Spleen (tissue), 11 donors: ENCODE results near the gene GMDS. TPM values are rescaled to one million over a fixed set of nuclear protein-coding genes. Genes with fewer than 3 reads are reported as not detected.

ENCODE experiments used
- DNase-seq: peaks from one replicate; pipeline ENCODE4 v3.0.0-alpha.2; 2020
- H3K27ac ChIP-seq, 8 donors: fragments of 200-600 bp; sonication (generic) in 7 of 8; 1 replicate in 4 of 8; 2 replicates in 4 of 8; pipeline versions ENCODE4 v1.5.0 to v1.8.0; 2016 to 2021; ENCODE audit warnings: inconsistent platforms in 4 of 8, mild to moderate bottlenecking in 4 of 8, moderate library complexity in 1 of 8
- H3K27me3 ChIP-seq, 7 donors: fragments of 200-600 bp; sonication (generic) in 6 of 7; replicated peaks in 1 of 7; 1 replicate in 4 of 7; 2 replicates in 3 of 7; pipeline versions ENCODE4 v1.5.0 to v1.8.0; 2016 to 2021; ENCODE audit warnings: inconsistent platforms in 3 of 7, mild to moderate bottlenecking in 1 of 7
- H3K36me3 ChIP-seq, 6 donors: fragments of 200-600 bp; sonication (generic) in 5 of 6; 1 replicate in 4 of 6; 2 replicates in 2 of 6; pipeline versions ENCODE4 v1.5.0 to v1.8.0; 2016 to 2021; ENCODE audit warnings: inconsistent platforms in 2 of 6
- H3K4me1 ChIP-seq, 6 donors: fragments of 200-600 bp; sonication (generic) in 5 of 6; 1 replicate in 3 of 6; 2 replicates in 3 of 6; pipeline versions ENCODE4 v1.5.0 to v1.8.0; 2016 to 2021; ENCODE audit warnings: inconsistent platforms in 3 of 6
- H3K4me3 ChIP-seq, 8 donors: fragments of 200-600 bp; sonication (generic) in 7 of 8; 1 replicate in 4 of 8; 2 replicates in 4 of 8; pipeline versions ENCODE4 v1.5.0 to v1.8.0; 2016 to 2021; ENCODE audit warnings: inconsistent platforms in 4 of 8, mild to moderate bottlenecking in 4 of 8, moderate library complexity in 2 of 8
- H3K9me3 ChIP-seq, 8 donors: fragments of 200-600 bp; sonication (generic) in 7 of 8; 1 replicate in 4 of 8; 2 replicates in 4 of 8; pipeline versions ENCODE4 v1.5.0 to v1.8.0; 2016 to 2021; ENCODE audit warnings: inconsistent platforms in 4 of 8
- POLR2A ChIP-seq, 3 donors: fragments of 450-650 bp; IDR thresholded peaks; one replicate each; pipeline ENCODE4 v1.5.1; 2017; ENCODE audit warnings: antibody characterized with exemption in 3 of 3, mild to moderate bottlenecking in 1 of 3
- POLR2AphosphoS5 ChIP-seq, 3 donors: sonication (generic); formaldehyde crosslinking; IDR thresholded peaks; one replicate each; pipeline ENCODE4 v1.5.1; 2017; ENCODE audit warnings: antibody characterized with exemption in 3 of 3
- WGBS, 5 donors: extraction: QIAGEN DNeasy Blood & Tissue Kit in 3 of 5; methylation state at CpG; one replicate each; pipeline versions ENCODE4 v1.1.5 to v1.1.7; 2013 to 2018; 5-methylcytosine and 5-hydroxymethylcytosine counted together
- intact Hi-C: fragments of 100-400 bp; cut with DNase I; formaldehyde crosslinking; loops from one replicate; pipeline ENCODE4 v1.15.0; 2023; ENCODE audit warnings: low total_unique reads
- polyA plus RNA-seq, 3 donors: library from polyadenylated mRNA; stranded (reverse); fragments of 200-250 nt; gene quantifications; one replicate each; pipeline ENCODE4 v1.2.1, GENCODE V29; 2013
- total RNA-seq, 7 donors: library from RNA; depleted of rRNA in 3 of 7; stranded (reverse); fragments of >200 nt in 3 of 7; fragmentation: NEBNext Ultra II Directional in 4 of 7; extraction: Animal tissue kit (Norgen Biotek cat#: 25700) in 4 of 7; gene quantifications; one replicate each; pipeline versions ENCODE4 v1.1.0 to v1.2.1, GENCODE V29; 2016 to 2021
- TF ChIP-seq, protein P1 (sequence below), 11 experiments: fragments of 200-600 bp in 7 of 11; fragments of 450-650 bp in 4 of 11; sonication (generic) in 4 of 11; IDR thresholded peaks in 8 of 11; conservative IDR thresholded peaks in 3 of 11; 1 replicate in 7 of 11; 2 replicates in 4 of 11; pipeline versions ENCODE4 v1.4.0 to v1.8.0; 2016 to 2021; ENCODE audit warnings: antibody characterized with exemption in 11 of 11, inconsistent platforms in 4 of 11, mild to moderate bottlenecking in 1 of 11
- donor health status: healthy with polysubstance abuse.
- donor health status: DM: no; HTN: no; CAD: no; lungs with moderate emphysema.
- donor health status: DM: no; HTN: no; CAD: no.
- donor health status: Bipolar disorder and iron deficiency.
- donor health status: healthy.
- donor health status: DM: no; HTN: no; CAD: no.
- donor health status: DM: yes; HTN: yes; CAD: no.

Gene GMDS
- total and polyA plus RNA-seq, 10 donors, result 9.1 to 30.8 (median 17.7) TPM

DNA sequence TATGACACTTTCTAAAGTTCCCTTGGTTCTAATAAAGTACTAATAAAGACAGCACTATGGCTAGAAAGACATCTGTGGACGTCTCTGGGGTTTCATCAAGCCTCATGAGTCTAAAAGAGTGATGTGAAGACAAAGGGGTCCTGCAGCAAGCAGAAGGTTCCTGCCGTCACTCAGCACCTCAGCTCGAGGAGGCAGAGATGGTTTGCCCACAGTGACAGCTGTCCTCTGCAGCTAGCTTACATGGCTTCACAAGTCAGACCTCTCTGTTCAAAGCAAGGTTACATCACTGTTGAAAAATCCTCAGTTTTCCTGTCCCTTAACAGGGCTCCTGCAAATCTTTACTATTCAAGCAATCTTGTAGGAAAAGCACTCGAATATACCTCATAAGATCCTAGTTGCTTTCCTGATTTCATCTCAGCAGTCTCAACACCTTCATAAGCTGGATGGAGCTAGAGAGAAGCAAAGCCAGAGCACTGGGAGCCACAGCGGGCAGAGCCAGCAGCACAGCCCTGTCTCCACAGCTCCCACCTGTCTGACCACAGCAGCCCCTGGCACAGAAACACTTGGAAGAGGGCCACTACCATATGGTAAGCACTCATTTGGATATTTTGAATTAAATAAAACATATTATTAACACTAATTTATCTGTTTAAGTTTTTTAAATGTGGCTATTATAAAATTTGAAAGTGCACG is 202.3 kb downstream of the GMDS start:
- intact Hi-C loops, result no loop called here
- WGBS, 5 donors, result 81 to 91% (median 88%) methylated on average over 6 of the region's 6 CpGs
- no peaks in the 10 kb centered on the region for H3K27me3 ChIP-seq
- H3K36me3 ChIP-seq, result no peaks in the 10 kb centered on the region
- no peaks in the 10 kb centered on the region for H3K4me1 ChIP-seq
- peaks cover 0 to 7% (median 3%) of the 10 kb centered on the region in 8 donors for H3K9me3 ChIP-seq
- H3K4me3 ChIP-seq, result no peak overlapping the region
- TF ChIP-seq, protein P1, sequence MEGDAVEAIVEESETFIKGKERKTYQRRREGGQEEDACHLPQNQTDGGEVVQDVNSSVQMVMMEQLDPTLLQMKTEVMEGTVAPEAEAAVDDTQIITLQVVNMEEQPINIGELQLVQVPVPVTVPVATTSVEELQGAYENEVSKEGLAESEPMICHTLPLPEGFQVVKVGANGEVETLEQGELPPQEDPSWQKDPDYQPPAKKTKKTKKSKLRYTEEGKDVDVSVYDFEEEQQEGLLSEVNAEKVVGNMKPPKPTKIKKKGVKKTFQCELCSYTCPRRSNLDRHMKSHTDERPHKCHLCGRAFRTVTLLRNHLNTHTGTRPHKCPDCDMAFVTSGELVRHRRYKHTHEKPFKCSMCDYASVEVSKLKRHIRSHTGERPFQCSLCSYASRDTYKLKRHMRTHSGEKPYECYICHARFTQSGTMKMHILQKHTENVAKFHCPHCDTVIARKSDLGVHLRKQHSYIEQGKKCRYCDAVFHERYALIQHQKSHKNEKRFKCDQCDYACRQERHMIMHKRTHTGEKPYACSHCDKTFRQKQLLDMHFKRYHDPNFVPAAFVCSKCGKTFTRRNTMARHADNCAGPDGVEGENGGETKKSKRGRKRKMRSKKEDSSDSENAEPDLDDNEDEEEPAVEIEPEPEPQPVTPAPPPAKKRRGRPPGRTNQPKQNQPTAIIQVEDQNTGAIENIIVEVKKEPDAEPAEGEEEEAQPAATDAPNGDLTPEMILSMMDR (IDR thresholded peaks at IDR 0.05 in 8 of 11, conservative IDR thresholded peaks at IDR 0.05 in 3 of 11), result no peak
- TF ChIP-seq POLR2AphosphoS5 (IDR thresholded peaks at IDR 0.05) (no peak), POLR2A (IDR thresholded peaks at IDR 0.05) (no peak)
- no peak for DNase-seq
- H3K27ac ChIP-seq, result no peak overlapping the region

DNA sequence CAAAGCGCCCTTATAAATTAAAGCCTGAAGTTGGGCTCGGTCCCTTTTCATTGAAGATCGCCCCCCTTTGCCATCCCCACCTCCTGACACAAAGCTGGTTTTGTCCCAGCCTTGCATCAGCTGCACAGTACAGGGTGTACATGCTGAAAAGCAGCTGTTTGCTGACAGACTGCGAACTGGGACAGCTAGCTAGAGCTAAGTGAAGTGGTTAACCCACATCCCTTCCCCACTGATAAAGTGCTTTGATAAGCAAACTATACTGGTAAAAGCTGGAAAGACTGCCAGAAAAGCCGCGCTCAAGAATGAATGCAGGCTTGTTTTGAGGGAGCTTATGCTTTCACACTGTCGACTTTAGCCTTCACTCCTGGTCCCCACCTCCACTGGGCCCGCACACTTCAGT is 207.3 kb downstream of the GMDS start:
- 43 to 73% (median 66%) methylated on average over 8 of the region's 8 CpGs for WGBS, 5 donors
- no peaks in the 10 kb centered on the region for H3K27me3 ChIP-seq
- no peak overlapping the region for H3K4me3 ChIP-seq
- no peak for DNase-seq
- H3K27ac ChIP-seq, result no peak overlapping the region
- H3K36me3 ChIP-seq, result no peaks in the 10 kb centered on the region
- intact Hi-C loops, result no loop called here
- TF ChIP-seq POLR2A (IDR thresholded peaks at IDR 0.05) (no peak), POLR2AphosphoS5 (IDR thresholded peaks at IDR 0.05) (no peak)
- TF ChIP-seq, protein P1 (IDR thresholded peaks at IDR 0.05 in 8 of 11, conservative IDR thresholded peaks at IDR 0.05 in 3 of 11), result no peak
- no peaks in the 10 kb centered on the region for H3K9me3 ChIP-seq
- H3K4me1 ChIP-seq, result no peaks in the 10 kb centered on the region

DNA sequence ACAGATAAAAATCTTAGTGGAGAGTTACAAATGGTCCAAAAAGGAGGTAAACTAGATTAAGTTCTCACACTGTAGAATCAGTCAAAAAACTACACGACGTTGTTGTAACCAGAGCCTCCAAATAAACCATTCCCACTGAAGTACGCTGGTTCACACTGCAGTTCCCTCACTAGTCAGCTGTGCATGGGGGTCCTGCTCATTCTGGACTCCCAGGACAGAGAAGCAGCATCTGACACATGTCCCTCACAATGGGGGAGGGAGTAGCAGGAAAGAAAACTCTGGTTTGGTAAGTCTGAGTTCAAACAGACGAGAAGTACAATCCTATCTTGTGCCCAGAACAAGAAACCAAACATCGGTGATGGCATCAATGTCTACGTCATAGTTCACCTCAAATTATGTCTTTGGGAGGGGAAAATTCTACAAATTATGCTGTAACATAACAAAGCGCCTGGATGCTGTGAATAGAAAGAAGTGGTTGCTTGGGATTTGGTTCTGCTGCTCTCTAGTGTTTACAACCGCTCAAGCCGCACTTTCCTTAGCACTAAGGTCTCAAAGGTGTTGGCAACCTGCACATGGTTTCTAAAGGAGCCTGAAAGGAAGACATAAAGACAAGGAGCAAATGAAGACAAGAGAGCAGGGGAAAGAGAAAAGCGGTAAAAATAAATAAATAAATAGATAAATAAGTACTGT is 208.0 kb downstream of the GMDS start:
- Histone ChIP-seq H3K4me1 (no peaks in the 10 kb centered on the region), H3K9me3 (no peaks in the 10 kb centered on the region), H3K27me3 (no peaks in the 10 kb centered on the region), H3K27ac (no peak overlapping the region), H3K4me3 (no peak overlapping the region), H3K36me3 (no peaks in the 10 kb centered on the region)
- intact Hi-C loops, result no loop called here
- TF ChIP-seq, protein P1 (IDR thresholded peaks at IDR 0.05 in 8 of 11, conservative IDR thresholded peaks at IDR 0.05 in 3 of 11), result no peak
- TF ChIP-seq POLR2A (IDR thresholded peaks at IDR 0.05) (no peak), POLR2AphosphoS5 (IDR thresholded peaks at IDR 0.05) (no peak)
- WGBS, 5 donors, result 93 to 98% (median 94%) methylated on average over 10 of the region's 10 CpGs
- no peak for DNase-seq

DNA sequence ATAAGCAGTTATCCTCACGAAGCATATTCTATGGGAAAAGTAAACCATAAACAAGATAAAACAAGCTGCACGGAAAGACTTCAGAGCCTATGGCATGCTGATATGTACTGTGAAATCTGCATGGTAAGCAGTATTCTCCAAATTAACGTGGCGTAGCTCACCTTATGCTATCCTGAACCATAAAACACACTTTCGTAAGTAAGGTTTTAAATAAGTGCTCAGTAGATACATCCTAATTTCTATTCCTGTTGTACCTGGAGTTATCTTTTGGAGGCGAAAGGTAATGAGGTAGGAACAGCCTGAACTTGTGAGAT is 208.7 kb downstream of the GMDS start:
- Histone ChIP-seq H3K27me3 (no peaks in the 10 kb centered on the region), H3K9me3 (no peaks in the 10 kb centered on the region), H3K27ac (no peak overlapping the region), H3K36me3 (no peaks in the 10 kb centered on the region), H3K4me1 (no peaks in the 10 kb centered on the region), H3K4me3 (no peak overlapping the region)
- WGBS, 5 donors, result 89 to 96% (median 95%) methylated on average over 6 of the region's 6 CpGs
- intact Hi-C loops, result no loop called here
- TF ChIP-seq, protein P1 (IDR thresholded peaks at IDR 0.05 in 8 of 11, conservative IDR thresholded peaks at IDR 0.05 in 3 of 11), result no peak
- TF ChIP-seq POLR2AphosphoS5 (IDR thresholded peaks at IDR 0.05) (no peak), POLR2A (IDR thresholded peaks at IDR 0.05) (no peak)
- DNase-seq, result no peak
